WERI-Rb-1 (cell line): ENCODE measurements around the gene TSHZ2.

Experiments
- DNase-seq: peaks from one replicate; pipeline ENCODE4 v3.0.0-alpha.2; 2020
- H3K27ac ChIP-seq: fragments of 250-450 bp; sonication (Bioruptor Pico); 2 replicates; pipeline ENCODE4 v1.5.1; 2020; ENCODE audit warnings: mild to moderate bottlenecking, moderate library complexity
- H3K27me3 ChIP-seq: fragments of 250-450 bp; sonication (Bioruptor Pico); 2 replicates; pipeline ENCODE4 v1.5.1; 2021; ENCODE audit warnings: mild to moderate bottlenecking, low read depth, moderate library complexity; ENCODE audit not compliant: insufficient read depth, severe bottlenecking
- H3K36me3 ChIP-seq: fragments of 250-450 bp; sonication (Bioruptor Pico); 2 replicates; pipeline ENCODE4 v1.5.1; 2020; ENCODE audit warnings: mild to moderate bottlenecking, moderate library complexity
- H3K4me3 ChIP-seq: 2 replicates; pipeline ENCODE4 v1.5.1; 2011; ENCODE audit warnings: low read depth, mild to moderate bottlenecking, control low read depth, low read length
- H3K9me3 ChIP-seq: fragments of 250-450 bp; sonication (Bioruptor Pico); 2 replicates; pipeline ENCODE4 v1.5.1; 2021; ENCODE audit warnings: mild to moderate bottlenecking, moderate library complexity; ENCODE audit not compliant: severe bottlenecking
- TF ChIP-seq, protein P1 (sequence below): IDR thresholded peaks from 2 replicates; pipeline ENCODE4 v1.5.1; 2011; ENCODE audit warnings: low read depth, mild to moderate bottlenecking, control low read depth, inconsistent platforms, low read length

The TSHZ2 gene

DNA sequence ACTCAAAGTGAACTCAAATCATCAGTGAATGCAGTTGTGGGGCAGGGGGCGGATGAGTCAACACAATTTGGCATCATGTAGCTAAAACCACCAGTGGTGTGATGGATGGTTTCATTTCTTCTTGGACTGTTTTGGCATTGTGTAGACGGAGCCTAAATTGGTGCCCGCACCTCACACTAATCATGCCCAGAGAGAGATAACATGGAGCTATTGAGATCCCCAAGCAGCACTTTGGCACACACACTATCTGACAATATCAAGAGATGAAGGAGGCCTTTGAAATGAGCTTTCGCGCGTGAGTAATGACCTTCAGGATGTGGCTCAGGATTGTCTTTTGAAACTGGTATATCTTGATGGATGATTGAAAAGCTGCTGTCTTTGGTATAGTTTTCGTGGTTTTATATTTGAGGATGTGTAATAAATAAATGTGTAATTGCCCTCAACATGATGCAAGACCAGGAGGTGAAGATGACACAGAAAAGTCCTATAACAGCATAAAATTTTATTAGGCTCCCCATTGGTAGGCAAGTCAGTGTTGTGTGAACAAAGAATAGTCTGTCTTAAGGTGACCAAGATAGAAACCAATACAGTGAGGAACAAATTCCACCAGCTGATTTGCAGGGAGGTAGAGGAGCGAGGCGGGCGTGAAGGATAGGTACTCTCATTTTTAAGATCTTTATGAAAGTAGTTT is 174.2 kb downstream of the TSHZ2 start:
- H3K27ac ChIP-seq, result no peak overlapping the region
- no peak overlapping the region for H3K4me3 ChIP-seq
- no peaks in the 10 kb centered on the region for H3K36me3 ChIP-seq
- TF ChIP-seq, protein P1, sequence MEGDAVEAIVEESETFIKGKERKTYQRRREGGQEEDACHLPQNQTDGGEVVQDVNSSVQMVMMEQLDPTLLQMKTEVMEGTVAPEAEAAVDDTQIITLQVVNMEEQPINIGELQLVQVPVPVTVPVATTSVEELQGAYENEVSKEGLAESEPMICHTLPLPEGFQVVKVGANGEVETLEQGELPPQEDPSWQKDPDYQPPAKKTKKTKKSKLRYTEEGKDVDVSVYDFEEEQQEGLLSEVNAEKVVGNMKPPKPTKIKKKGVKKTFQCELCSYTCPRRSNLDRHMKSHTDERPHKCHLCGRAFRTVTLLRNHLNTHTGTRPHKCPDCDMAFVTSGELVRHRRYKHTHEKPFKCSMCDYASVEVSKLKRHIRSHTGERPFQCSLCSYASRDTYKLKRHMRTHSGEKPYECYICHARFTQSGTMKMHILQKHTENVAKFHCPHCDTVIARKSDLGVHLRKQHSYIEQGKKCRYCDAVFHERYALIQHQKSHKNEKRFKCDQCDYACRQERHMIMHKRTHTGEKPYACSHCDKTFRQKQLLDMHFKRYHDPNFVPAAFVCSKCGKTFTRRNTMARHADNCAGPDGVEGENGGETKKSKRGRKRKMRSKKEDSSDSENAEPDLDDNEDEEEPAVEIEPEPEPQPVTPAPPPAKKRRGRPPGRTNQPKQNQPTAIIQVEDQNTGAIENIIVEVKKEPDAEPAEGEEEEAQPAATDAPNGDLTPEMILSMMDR, result no peak
- no peak for DNase-seq
- no peaks in the 10 kb centered on the region for H3K27me3 ChIP-seq
- H3K9me3 ChIP-seq, result no peaks in the 10 kb centered on the region

DNA sequence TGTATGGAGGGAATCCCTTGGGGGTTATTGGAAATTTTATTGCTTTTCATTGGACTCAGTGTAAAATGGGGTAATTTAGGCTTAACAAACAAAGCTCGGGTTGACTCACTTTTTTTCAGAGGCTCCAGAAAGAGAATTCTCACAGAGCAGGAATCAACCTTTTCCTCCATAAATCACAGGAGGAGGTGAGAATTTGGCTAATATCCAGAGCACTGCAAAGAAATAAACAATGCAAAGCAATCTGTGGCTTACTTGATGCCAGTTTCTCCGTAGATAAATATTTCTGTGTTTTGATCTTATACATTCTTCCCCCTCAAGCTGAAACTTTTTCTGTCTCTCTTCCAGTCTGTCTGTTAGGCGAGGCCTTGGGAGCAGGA is 176.6 kb downstream of the TSHZ2 start:
- no peaks in the 10 kb centered on the region for H3K36me3 ChIP-seq
- DNase-seq, result no peak
- no peaks in the 10 kb centered on the region for H3K9me3 ChIP-seq
- H3K27ac ChIP-seq, result no peak overlapping the region
- no peak overlapping the region for H3K4me3 ChIP-seq
- TF ChIP-seq, protein P1, result no peak
- H3K27me3 ChIP-seq, result no peaks in the 10 kb centered on the region

GRCh38 chr20:53149148-53149889 is 177.2 kb downstream of the TSHZ2 start:
- no peaks in the 10 kb centered on the region for H3K36me3 ChIP-seq
- DNase-seq, result no peak
- TF ChIP-seq, protein P1, result no peak
- no peaks in the 10 kb centered on the region for H3K9me3 ChIP-seq
- no peak overlapping the region for H3K27ac ChIP-seq
- no peaks in the 10 kb centered on the region for H3K27me3 ChIP-seq
- H3K4me3 ChIP-seq, result no peak overlapping the region

- H3K27ac ChIP-seq, result no peak overlapping the region
- H3K9me3 ChIP-seq, result no peaks in the 10 kb centered on the region
- no peaks in the 10 kb centered on the region for H3K27me3 ChIP-seq
- H3K4me3 ChIP-seq, result no peak overlapping the region
- no peaks in the 10 kb centered on the region for H3K36me3 ChIP-seq
- DNase-seq, result no peak
- TF ChIP-seq, protein P1, result no peak
Measured at GRCh38 chr20:53149890-53150205, 177.7 kb downstream of the TSHZ2 start.

GRCh38 chr20:53150532-53150931 is 178.4 kb downstream of the TSHZ2 start:
- no peaks in the 10 kb centered on the region for H3K27me3 ChIP-seq
- TF ChIP-seq, protein P1, result no peak
- no peak overlapping the region for H3K4me3 ChIP-seq
- no peaks in the 10 kb centered on the region for H3K36me3 ChIP-seq
- H3K9me3 ChIP-seq, result no peaks in the 10 kb centered on the region
- no peak overlapping the region for H3K27ac ChIP-seq
- DNase-seq, result no peak
